ENCODE data around the gene HCFC2. TPM values are rescaled to one million over a fixed set of nuclear protein-coding genes. Genes with fewer than 3 reads are reported as not detected.
A peak's percentile ranks its signal among the peaks of the same experiment; 100 is the strongest.

The HCFC2 gene
- total and polyA plus RNA-seq, 9 of the 15 experiments (the other 6 are each of a cell fraction or from before 2014, with no cell fraction given) = 1.2 to 6.5 (median 3.8) TPM

- TF ChIP-seq, protein P1, sequence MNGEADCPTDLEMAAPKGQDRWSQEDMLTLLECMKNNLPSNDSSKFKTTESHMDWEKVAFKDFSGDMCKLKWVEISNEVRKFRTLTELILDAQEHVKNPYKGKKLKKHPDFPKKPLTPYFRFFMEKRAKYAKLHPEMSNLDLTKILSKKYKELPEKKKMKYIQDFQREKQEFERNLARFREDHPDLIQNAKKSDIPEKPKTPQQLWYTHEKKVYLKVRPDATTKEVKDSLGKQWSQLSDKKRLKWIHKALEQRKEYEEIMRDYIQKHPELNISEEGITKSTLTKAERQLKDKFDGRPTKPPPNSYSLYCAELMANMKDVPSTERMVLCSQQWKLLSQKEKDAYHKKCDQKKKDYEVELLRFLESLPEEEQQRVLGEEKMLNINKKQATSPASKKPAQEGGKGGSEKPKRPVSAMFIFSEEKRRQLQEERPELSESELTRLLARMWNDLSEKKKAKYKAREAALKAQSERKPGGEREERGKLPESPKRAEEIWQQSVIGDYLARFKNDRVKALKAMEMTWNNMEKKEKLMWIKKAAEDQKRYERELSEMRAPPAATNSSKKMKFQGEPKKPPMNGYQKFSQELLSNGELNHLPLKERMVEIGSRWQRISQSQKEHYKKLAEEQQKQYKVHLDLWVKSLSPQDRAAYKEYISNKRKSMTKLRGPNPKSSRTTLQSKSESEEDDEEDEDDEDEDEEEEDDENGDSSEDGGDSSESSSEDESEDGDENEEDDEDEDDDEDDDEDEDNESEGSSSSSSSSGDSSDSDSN (IDR thresholded peaks at IDR 0.05; ENCODE audit: borderline replicate concordance in 1 of 2, low read depth in 2 of 2, low read length in 2 of 2) = no peak
- no peak for TF ChIP-seq PURB (CRISPR knock-in tag; IDR thresholded peaks at IDR 0.05; ENCODE audit: low read depth)
- no peak for TF ChIP-seq CBFB (CRISPR knock-in tag; IDR thresholded peaks at IDR 0.05)
- TF ChIP-seq GTF2A2 (tag; IDR thresholded peaks at IDR 0.05) = no peak
- TF ChIP-seq KLF10 (CRISPR knock-in tag; IDR thresholded peaks at IDR 0.05) = no peak
- TF ChIP-seq RAD51 (IDR thresholded peaks at IDR 0.05; ENCODE audit: borderline replicate concordance, low read depth) = 0 out of 2 replicates have a peak, but pooled peaks have one; percentile 26
- TF ChIP-seq GABPB1 (CRISPR knock-in tag; IDR thresholded peaks at IDR 0.05) = no peak
- no peak for TF ChIP-seq NCOA1 (IDR thresholded peaks at IDR 0.05; ENCODE audit: low read depth)
Measured at GRCh38 chr12:104060791-104061190, 3.5 kb upstream of the HCFC2 start (continued).

DNA sequence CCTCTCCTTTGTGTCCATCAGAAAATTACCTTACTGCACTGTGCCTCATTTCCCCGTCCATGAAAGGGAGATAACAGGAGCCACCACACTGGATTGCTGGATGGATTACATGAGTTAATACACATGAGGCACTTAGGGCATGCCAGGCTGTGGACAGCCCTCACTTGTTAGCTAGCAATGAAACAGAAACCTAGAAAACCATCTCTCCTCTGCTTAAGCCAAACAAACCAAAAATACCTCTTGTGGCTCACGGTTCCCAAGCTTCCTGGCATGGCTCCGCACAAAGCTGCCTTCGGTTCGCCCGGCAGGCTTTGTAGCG, 660 bp upstream of the HCFC2 start:
- no peaks in the 10 kb centered on the region for H4K20me1 ChIP-seq (replicated peaks; ENCODE audit: control insufficient read depth, insufficient read depth, low read length)
- CTCF ChIA-PET (ENCODE audit: low intra/inter-chr PET ratio) = no interaction called here
- peaks cover 5 to 8% of the 10 kb centered on the region in 2 experiments; a peak in 2 of 5 replicates for H3K27me3 ChIP-seq (ENCODE audit: control insufficient read depth in 2 of 2, insufficient read depth in 2 of 2, low read length in 2 of 2)
- H2AFZ ChIP-seq (ENCODE audit: low read depth, low read length) = peak overlapping the region; percentile 99
- H3K9me1 ChIP-seq (ENCODE audit: control insufficient read depth, insufficient read depth, low read length) = no peaks in the 10 kb centered on the region
- peak overlapping the region; percentile 68 to 90 for H3K9ac ChIP-seq (ENCODE audit: insufficient read depth in 1 of 2, low read depth in 2 of 2, low read length in 2 of 2)
- H3K4me3 ChIP-seq = peak overlapping the region; percentile 99
- peaks cover 7% of the 10 kb centered on the region; the same call in 1 of the 3 replicates for H3K36me3 ChIP-seq (ENCODE audit: control insufficient read depth, insufficient read depth, low read length)
- in situ Hi-C loops (cut with MboI) (no loop called here), intact Hi-C loops (cut with micrococcal nuclease) (loop anchor here (2.0 kb wide), 1 partner anchor 45 kb away; no protein-coding TSS in a partner anchor)
- POLR2A ChIA-PET = interaction anchor here (0.6 to 0.7 kb wide), 3 partner anchors 45 to 228 kb away, joined by 3 read pairs; no protein-coding TSS in a partner anchor
- no peak for FAIRE-seq
- BruUV-seq (replicated peaks) = no TSS peak
- peak overlapping the region; percentile 83 for H3K4me2 ChIP-seq (ENCODE audit: insufficient read depth, low read length)
- peaks cover 11% of the 10 kb centered on the region; the same call in 2 of the 3 replicates for H3K79me2 ChIP-seq (ENCODE audit: control insufficient read depth, insufficient read depth, low read length)
- ATAC-seq = peak; percentile 4
- no peaks in the 10 kb centered on the region for H3K9me3 ChIP-seq (replicated peaks; ENCODE audit: control insufficient read depth, insufficient read depth, low read depth, low read length)
- H3K4me1 ChIP-seq (replicated peaks in 1 of 2; ENCODE audit: control insufficient read depth in 2 of 2, insufficient read depth in 2 of 2, low read length in 2 of 2) = peaks cover 5 to 15% of the 10 kb centered on the region in 2 experiments; a peak in 3 of 5 replicates
- DNase-seq (ENCODE audit: extremely low read depth in 1 of 4, low spot score in 3 of 4) = peak in 1 of 4 experiments; percentile 16
- peak overlapping the region; percentile 33; the same call in 2 of the 3 replicates for H3K27ac ChIP-seq (ENCODE audit: extremely low read depth, low read depth, low read length)
- 1% methylated on average over 6 of the region's 7 CpGs for WGBS (ENCODE audit: insufficient coverage, low coverage, missing lambda C conversion rate)
- TF ChIP-seq HNRNPLL (IDR thresholded peaks at IDR 0.05; ENCODE audit: low read depth, low read length, poor library complexity, severe bottlenecking) (no peak), HMG20B (CRISPR knock-in tag; IDR thresholded peaks at IDR 0.05) (no peak), ZNF778 (CRISPR knock-in tag; IDR thresholded peaks at IDR 0.05) (no peak), STAT6 (CRISPR knock-in tag; IDR thresholded peaks at IDR 0.05) (no peak), ARNT (IDR thresholded peaks at IDR 0.05) (no peak), ZNF444 (CRISPR knock-in tag; IDR thresholded peaks at IDR 0.05) (no peak), RNF2 (IDR thresholded peaks at IDR 0.05) (no peak), DNMT1 (IDR thresholded peaks at IDR 0.05) (no peak)
- TF ChIP-seq, protein P2, sequence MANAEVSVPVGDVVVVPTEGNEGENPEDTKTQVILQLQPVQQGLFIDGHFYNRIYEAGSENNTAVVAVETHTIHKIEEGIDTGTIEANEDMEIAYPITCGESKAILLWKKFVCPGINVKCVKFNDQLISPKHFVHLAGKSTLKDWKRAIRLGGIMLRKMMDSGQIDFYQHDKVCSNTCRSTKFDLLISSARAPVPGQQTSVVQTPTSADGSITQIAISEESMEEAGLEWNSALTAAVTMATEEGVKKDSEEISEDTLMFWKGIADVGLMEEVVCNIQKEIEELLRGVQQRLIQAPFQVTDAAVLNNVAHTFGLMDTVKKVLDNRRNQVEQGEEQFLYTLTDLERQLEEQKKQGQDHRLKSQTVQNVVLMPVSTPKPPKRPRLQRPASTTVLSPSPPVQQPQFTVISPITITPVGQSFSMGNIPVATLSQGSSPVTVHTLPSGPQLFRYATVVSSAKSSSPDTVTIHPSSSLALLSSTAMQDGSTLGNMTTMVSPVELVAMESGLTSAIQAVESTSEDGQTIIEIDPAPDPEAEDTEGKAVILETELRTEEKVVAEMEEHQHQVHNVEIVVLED (CRISPR knock-in tag; IDR thresholded peaks at IDR 0.05) = no peak
